Measurements from ENCODE around the gene HNF1B. TPM values are rescaled to one million over a fixed set of nuclear protein-coding genes. Genes with fewer than 3 reads are reported as not detected.
A peak's percentile ranks its signal among the peaks of the same experiment; 100 is the strongest.

HNF1B gene
- total and polyA plus RNA-seq, 10 of the 15 experiments (the other 5 are each of a cell fraction or from before 2014, with no cell fraction given): 0.51 to 12.7 (median 1.9) TPM

DNA sequence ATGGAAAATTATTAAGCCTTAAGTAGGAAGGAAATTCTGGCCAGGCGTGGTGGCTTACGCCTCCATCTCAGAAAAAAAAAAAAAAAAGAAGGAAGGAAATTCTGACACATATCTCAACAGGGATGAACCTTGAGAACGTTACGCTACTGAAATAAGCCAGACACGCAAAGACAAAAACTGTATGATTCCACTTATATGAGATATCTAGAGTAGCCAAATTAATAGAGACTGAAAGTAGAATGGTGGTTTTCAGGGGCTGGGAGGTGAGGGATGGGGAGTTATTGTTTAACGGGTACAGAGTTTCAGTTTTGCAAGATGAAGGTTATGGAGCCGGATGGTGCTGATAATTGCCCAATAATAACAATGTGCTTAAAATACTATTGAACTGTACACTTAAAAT lies 16.2 kb upstream of the HNF1B start (continued):
- TF ChIP-seq SRF (IDR thresholded peaks at IDR 0.05; ENCODE audit: low read depth in 2 of 2, low read length in 2 of 2): no peak
- no peak for TF ChIP-seq SMARCA5 (IDR thresholded peaks at IDR 0.05)
- peak; percentile 56 for TF ChIP-seq ATF7 (IDR thresholded peaks at IDR 0.05; ENCODE audit: low read depth)
- TF ChIP-seq, protein P1, sequence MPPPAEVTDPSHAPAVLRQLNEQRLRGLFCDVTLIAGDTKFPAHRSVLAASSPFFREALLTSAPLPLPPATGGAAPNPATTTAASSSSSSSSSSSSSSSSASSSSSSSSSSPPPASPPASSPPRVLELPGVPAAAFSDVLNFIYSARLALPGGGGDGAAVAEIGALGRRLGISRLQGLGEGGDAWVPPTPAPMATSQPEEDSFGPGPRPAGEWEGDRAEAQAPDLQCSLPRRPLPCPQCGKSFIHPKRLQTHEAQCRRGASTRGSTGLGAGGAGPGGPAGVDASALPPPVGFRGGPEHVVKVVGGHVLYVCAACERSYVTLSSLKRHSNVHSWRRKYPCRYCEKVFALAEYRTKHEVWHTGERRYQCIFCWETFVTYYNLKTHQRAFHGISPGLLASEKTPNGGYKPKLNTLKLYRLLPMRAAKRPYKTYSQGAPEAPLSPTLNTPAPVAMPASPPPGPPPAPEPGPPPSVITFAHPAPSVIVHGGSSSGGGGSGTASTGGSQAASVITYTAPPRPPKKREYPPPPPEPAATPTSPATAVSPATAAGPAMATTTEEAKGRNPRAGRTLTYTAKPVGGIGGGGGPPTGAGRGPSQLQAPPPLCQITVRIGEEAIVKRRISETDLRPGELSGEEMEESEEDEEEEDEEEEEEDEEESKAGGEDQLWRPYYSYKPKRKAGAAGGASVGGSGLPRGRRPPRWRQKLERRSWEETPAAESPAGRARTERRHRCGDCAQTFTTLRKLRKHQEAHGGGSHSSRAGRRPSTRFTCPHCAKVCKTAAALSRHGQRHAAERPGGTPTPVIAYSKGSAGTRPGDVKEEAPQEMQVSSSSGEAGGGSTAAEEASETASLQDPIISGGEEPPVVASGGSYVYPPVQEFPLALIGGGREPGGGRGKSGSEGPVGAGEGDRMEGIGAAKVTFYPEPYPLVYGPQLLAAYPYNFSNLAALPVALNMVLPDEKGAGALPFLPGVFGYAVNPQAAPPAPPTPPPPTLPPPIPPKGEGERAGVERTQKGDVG (CRISPR knock-in tag; IDR thresholded peaks at IDR 0.05): no peak
- no peak for TF ChIP-seq SMC3 (IDR thresholded peaks at IDR 0.05; ENCODE audit: borderline replicate concordance, low read length)
- TF ChIP-seq, protein P2, sequence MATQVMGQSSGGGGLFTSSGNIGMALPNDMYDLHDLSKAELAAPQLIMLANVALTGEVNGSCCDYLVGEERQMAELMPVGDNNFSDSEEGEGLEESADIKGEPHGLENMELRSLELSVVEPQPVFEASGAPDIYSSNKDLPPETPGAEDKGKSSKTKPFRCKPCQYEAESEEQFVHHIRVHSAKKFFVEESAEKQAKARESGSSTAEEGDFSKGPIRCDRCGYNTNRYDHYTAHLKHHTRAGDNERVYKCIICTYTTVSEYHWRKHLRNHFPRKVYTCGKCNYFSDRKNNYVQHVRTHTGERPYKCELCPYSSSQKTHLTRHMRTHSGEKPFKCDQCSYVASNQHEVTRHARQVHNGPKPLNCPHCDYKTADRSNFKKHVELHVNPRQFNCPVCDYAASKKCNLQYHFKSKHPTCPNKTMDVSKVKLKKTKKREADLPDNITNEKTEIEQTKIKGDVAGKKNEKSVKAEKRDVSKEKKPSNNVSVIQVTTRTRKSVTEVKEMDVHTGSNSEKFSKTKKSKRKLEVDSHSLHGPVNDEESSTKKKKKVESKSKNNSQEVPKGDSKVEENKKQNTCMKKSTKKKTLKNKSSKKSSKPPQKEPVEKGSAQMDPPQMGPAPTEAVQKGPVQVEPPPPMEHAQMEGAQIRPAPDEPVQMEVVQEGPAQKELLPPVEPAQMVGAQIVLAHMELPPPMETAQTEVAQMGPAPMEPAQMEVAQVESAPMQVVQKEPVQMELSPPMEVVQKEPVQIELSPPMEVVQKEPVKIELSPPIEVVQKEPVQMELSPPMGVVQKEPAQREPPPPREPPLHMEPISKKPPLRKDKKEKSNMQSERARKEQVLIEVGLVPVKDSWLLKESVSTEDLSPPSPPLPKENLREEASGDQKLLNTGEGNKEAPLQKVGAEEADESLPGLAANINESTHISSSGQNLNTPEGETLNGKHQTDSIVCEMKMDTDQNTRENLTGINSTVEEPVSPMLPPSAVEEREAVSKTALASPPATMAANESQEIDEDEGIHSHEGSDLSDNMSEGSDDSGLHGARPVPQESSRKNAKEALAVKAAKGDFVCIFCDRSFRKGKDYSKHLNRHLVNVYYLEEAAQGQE (IDR thresholded peaks at IDR 0.05; ENCODE audit: low read depth, low read length): no peak
- TF ChIP-seq, protein P3, sequence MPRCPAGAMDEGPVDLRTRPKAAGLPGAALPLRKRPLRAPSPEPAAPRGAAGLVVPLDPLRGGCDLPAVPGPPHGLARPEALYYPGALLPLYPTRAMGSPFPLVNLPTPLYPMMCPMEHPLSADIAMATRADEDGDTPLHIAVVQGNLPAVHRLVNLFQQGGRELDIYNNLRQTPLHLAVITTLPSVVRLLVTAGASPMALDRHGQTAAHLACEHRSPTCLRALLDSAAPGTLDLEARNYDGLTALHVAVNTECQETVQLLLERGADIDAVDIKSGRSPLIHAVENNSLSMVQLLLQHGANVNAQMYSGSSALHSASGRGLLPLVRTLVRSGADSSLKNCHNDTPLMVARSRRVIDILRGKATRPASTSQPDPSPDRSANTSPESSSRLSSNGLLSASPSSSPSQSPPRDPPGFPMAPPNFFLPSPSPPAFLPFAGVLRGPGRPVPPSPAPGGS (IDR thresholded peaks at IDR 0.05; ENCODE audit: borderline replicate concordance, insufficient read depth, low read depth, low read length, poor library complexity, severe bottlenecking): no peak
- TF ChIP-seq FOXM1 (IDR thresholded peaks at IDR 0.05; ENCODE audit: low read depth, low read length): no peak
- no peak for TF ChIP-seq POLR2AphosphoS2 (IDR thresholded peaks at IDR 0.05; ENCODE audit: low read depth, low read length)
- TF ChIP-seq IKZF1 (conservative IDR thresholded peaks at IDR 0.05): peak; percentile 80
- TF ChIP-seq EGR1 (IDR thresholded peaks at IDR 0.05; ENCODE audit: borderline replicate concordance in 1 of 2, low read depth in 2 of 2, low read length in 2 of 2): no peak
- no peak for TF ChIP-seq SPI1 (IDR thresholded peaks at IDR 0.05; ENCODE audit: borderline replicate concordance, insufficient read depth, low read depth, low read length)
- no peak for TF ChIP-seq NR2C2 (IDR thresholded peaks at IDR 0.05; ENCODE audit: borderline replicate concordance, control insufficient read depth, insufficient read length, low read depth)
- TF ChIP-seq, protein P4, sequence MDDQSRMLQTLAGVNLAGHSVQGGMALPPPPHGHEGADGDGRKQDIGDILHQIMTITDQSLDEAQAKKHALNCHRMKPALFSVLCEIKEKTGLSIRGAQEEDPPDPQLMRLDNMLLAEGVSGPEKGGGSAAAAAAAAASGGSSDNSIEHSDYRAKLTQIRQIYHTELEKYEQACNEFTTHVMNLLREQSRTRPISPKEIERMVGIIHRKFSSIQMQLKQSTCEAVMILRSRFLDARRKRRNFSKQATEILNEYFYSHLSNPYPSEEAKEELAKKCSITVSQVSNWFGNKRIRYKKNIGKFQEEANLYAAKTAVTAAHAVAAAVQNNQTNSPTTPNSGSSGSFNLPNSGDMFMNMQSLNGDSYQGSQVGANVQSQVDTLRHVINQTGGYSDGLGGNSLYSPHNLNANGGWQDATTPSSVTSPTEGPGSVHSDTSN (IDR thresholded peaks at IDR 0.05; ENCODE audit: insufficient replicate concordance, low read depth, low read length): no peak
